HCT116 (cell line): ENCODE data around the gene MYH6. TPM values are rescaled to one million over a fixed set of nuclear protein-coding genes. Genes with fewer than 3 reads are reported as not detected.
A peak's percentile ranks its signal among the peaks of the same experiment; 100 is the strongest.

Experiments
- ATAC-seq: fragments of 200-7000 bp; cut with Tn5 transposase; 2 replicates; pipeline ENCODE4 v1.9.1; 2020; ENCODE audit warnings: mild to moderate bottlenecking, moderate library complexity
- BruUV-seq: library from RNA; stranded (reverse); fragments of 400-500 nt; replicated peaks from 2 replicates; lab custom pipeline; 2021; lab: Mats Ljungman, UMichigan
- CTCF ChIA-PET: fragments of 300-600 bp; sonication (Branson Sonifier 250); formaldehyde crosslinking; loops from one replicate; lab custom pipeline; 2021; ENCODE audit warnings: antibody characterized with exemption; lab: Charles Lee
- POLR2A ChIA-PET: fragments of 300-600, 350-600 bp; sonication (Branson Sonifier 250); formaldehyde crosslinking; loops from one replicate; lab custom pipeline; 2021; ENCODE audit warnings: antibody characterized with exemption; lab: Charles Lee
- RAD21 ChIA-PET, 2 experiments: fragments of 300-600 bp; sonication (Branson Sonifier 250); formaldehyde crosslinking; loops; one replicate each; lab custom pipeline; 2023; ENCODE audit warnings: low total read pairs in 2 of 2; ENCODE audit not compliant: uncharacterized antibody in 2 of 2, unreplicated experiment in 2 of 2, low non-redundant PET in 1 of 2; lab: Charles Lee
- DNase-seq: peaks from one replicate; pipeline ENCODE4 v3.0.0-alpha.2; 2010; ENCODE audit warnings: low read depth, low spot score
- H2AFZ ChIP-seq: fragments of 200-600 bp; shearing (Covaris generic), sonication (generic); 2 replicates; pipeline ENCODE4 v1.6.1; 2017; ENCODE audit warnings: low read depth, mixed run types, mixed read lengths, antibody characterized with exemption, low read length; ENCODE audit not compliant: poor library complexity, severe bottlenecking
- H3K27ac ChIP-seq: 2 replicates; pipeline ENCODE4 v1.5.1; 2012; ENCODE audit warnings: low read depth, low read length
- H3K27me3 ChIP-seq: fragments of 200-600 bp; sonication (generic); 2 replicates; pipeline ENCODE4 v1.6.1; 2016; ENCODE audit warnings: mixed run types, low read length, mixed read lengths; ENCODE audit not compliant: insufficient read depth
- H3K36me3 ChIP-seq, 2 experiments: fragments of 200-500 bp in 1 of 2; fragments of 200-600 bp in 1 of 2; sonication (Bioruptor generic) in 1 of 2; sonication (generic) in 1 of 2; 2 replicates each; pipeline versions ENCODE4 v1.5.1 to v1.6.1; 2014 to 2016; ENCODE audit warnings: low read length in 2 of 2, inconsistent platforms in 1 of 2, mixed read lengths in 1 of 2, mixed run types in 1 of 2; ENCODE audit not compliant: insufficient read depth in 2 of 2, control insufficient read depth in 1 of 2
- H3K4me1 ChIP-seq, 2 experiments: fragments of 200-600 bp in 1 of 2; sonication (generic) in 1 of 2; 2 replicates each; pipeline versions ENCODE4 v1.5.1 to v1.6.1; 2012 to 2017; ENCODE audit warnings: low read length in 2 of 2, inconsistent platforms in 1 of 2, mild to moderate bottlenecking in 1 of 2, mixed read lengths in 1 of 2, mixed run types in 1 of 2, moderate library complexity in 1 of 2; ENCODE audit not compliant: insufficient read depth in 2 of 2, control insufficient read depth in 1 of 2
- H3K4me2 ChIP-seq: fragments of 200-600 bp; sonication (generic); 2 replicates; pipeline ENCODE4 v1.6.1; 2017; ENCODE audit warnings: mixed run types, low read length, mixed read lengths
- H3K4me3 ChIP-seq, 2 experiments: fragments of 200-600 bp in 1 of 2; sonication (generic) in 1 of 2; replicated peaks in 1 of 2; 2 replicates each; pipeline ENCODE4 v1.5.1; 2011 to 2016; ENCODE audit warnings: low read length in 2 of 2, control low read depth in 1 of 2, low read depth in 1 of 2, mild to moderate bottlenecking in 1 of 2, mixed read lengths in 1 of 2, mixed run types in 1 of 2
- H3K79me2 ChIP-seq: fragments of 200-600 bp; sonication (generic); 2 replicates; pipeline ENCODE4 v1.6.1; 2017; ENCODE audit warnings: mild to moderate bottlenecking, mixed run types, low read length, moderate library complexity, mixed read lengths; ENCODE audit not compliant: insufficient read depth
- H3K9ac ChIP-seq: fragments of 200-600 bp; sonication (generic); 2 replicates; pipeline ENCODE4 v1.6.1; 2016; ENCODE audit warnings: low read length, mixed read lengths
- H3K9me2 ChIP-seq: fragments of 200-600 bp; sonication (generic), shearing (Covaris generic); 2 replicates; pipeline ENCODE4 v1.6.1; 2017; ENCODE audit warnings: mixed run types, mild to moderate bottlenecking, moderate library complexity; ENCODE audit not compliant: insufficient read depth
- H3K9me3 ChIP-seq, 2 experiments: fragments of 200-500 bp in 1 of 2; fragments of 200-600 bp in 1 of 2; sonication (Bioruptor generic) in 1 of 2; sonication (generic) in 1 of 2; 2 replicates each; pipeline ENCODE4 v1.6.1; 2014 to 2017; ENCODE audit warnings: low read length in 2 of 2, mixed read lengths in 2 of 2, inconsistent platforms in 1 of 2, low read depth in 1 of 2, mild to moderate bottlenecking in 1 of 2, mixed run types in 1 of 2, moderate library complexity in 1 of 2; ENCODE audit not compliant: control insufficient read depth in 1 of 2, insufficient read depth in 1 of 2
- H4K20me1 ChIP-seq: fragments of 200-600 bp; sonication (generic), shearing (Covaris generic); 2 replicates; pipeline ENCODE4 v1.6.1; 2017; ENCODE audit warnings: mixed run types, mild to moderate bottlenecking, moderate library complexity; ENCODE audit not compliant: insufficient read depth
- CEBPB ChIP-seq: IDR thresholded peaks from 2 replicates; pipeline ENCODE4 v1.6.1; 2012; ENCODE audit warnings: low read depth
- ELF1 ChIP-seq: IDR thresholded peaks from 2 replicates; pipeline ENCODE4 v1.6.1; 2012; ENCODE audit warnings: low read depth, borderline replicate concordance
- JUND ChIP-seq: IDR thresholded peaks from 2 replicates; pipeline ENCODE4 v1.6.1; 2012
- RAD21 ChIP-seq: IDR thresholded peaks from 2 replicates; pipeline ENCODE4 v1.6.1; 2012; ENCODE audit warnings: low read depth, mild to moderate bottlenecking
- SIN3A ChIP-seq: IDR thresholded peaks from 2 replicates; pipeline ENCODE4 v1.6.1; 2012; ENCODE audit warnings: low read depth
- ZFX ChIP-seq: fragments of 450-650 bp; IDR thresholded peaks from 2 replicates; pipeline ENCODE4 v1.6.1; 2017
- intact Hi-C: fragments of 100-400 bp; cut with micrococcal nuclease; formaldehyde crosslinking; loops from 2 replicates; pipeline ENCODE4 v1.10.0; 2022
- total RNA-seq: library from RNA; stranded (reverse); gene quantifications from one replicate; pipeline ENCODE4 v1.2.1, GENCODE V29; 2021; ENCODE audit not compliant: unreplicated experiment
- TF ChIP-seq, protein P1 (sequence below), 3 experiments: fragments of 200-600 bp in 1 of 3; sonication (generic) in 1 of 3; IDR thresholded peaks in 2 of 3; conservative IDR thresholded peaks in 1 of 3; 2 replicates each; pipeline ENCODE4 v1.5.1; 2012 to 2017; ENCODE audit warnings: low read depth in 2 of 3, low read length in 2 of 3, antibody characterized with exemption in 1 of 3, borderline replicate concordance in 1 of 3, control low read depth in 1 of 3, mild to moderate bottlenecking in 1 of 3, mixed read lengths in 1 of 3, mixed run types in 1 of 3, moderate library complexity in 1 of 3; ENCODE audit not compliant: insufficient read depth in 1 of 3
- TF ChIP-seq, protein P2 (sequence below): IDR thresholded peaks from 2 replicates; pipeline ENCODE4 v1.6.1; 2011; ENCODE audit warnings: mild to moderate bottlenecking, low read length, moderate library complexity; ENCODE audit not compliant: insufficient replicate concordance; ENCODE audit errors: extremely low read depth
- TF ChIP-seq, protein P3 (sequence below): IDR thresholded peaks from 2 replicates; pipeline ENCODE4 v1.6.1; 2012

MYH6 gene
- total RNA-seq, 1 experiment from 2014 or later = not detected

DNA sequence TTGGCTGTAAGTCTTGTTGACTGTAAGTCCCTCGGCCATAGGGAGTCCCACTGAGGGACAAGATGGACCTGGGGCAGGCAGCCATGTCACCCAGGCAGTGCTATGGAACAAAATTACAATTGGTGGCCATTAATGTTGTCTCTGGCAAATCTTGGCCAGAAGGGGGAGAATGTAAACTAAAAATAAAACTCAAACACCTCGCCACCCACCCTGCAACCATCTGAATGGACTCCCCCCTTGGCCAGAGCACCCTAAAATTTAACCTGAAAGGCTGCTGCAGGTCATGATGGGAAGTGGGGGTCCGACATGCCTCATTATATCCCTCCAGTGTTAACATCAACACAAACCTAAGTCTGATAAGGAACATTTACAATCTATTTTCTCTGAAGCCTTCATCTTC, 63.6 kb downstream of the MYH6 start:
- H3K9ac ChIP-seq = no peak overlapping the region
- no peaks in the 10 kb centered on the region for H3K27me3 ChIP-seq
- ChIA-PET POLR2A (no interaction called here), CTCF (interaction anchor here (2.0 kb wide), 1 partner anchor 16 kb away, joined by 8 read pairs; no protein-coding TSS in a partner anchor), RAD21 (no interaction called here)
- H2AFZ ChIP-seq = no peak overlapping the region
- H3K4me3 ChIP-seq = no peak overlapping the region
- H3K27ac ChIP-seq = no peak overlapping the region
- BruUV-seq = no TSS peak
- H3K36me3 ChIP-seq = no peaks in the 10 kb centered on the region
- H3K4me2 ChIP-seq = no peak overlapping the region
- no peaks in the 10 kb centered on the region for H3K79me2 ChIP-seq
- intact Hi-C loops = no loop called here
- no peaks in the 10 kb centered on the region for H3K4me1 ChIP-seq
- H3K9me3 ChIP-seq = peaks cover 12 to 13% of the 10 kb centered on the region in 2 experiments; a peak in 2 of 4 replicates
- H4K20me1 ChIP-seq = no peaks in the 10 kb centered on the region
- ATAC-seq (no peak), DNase-seq (no peak)
- TF ChIP-seq ZFX = no peak
- TF ChIP-seq, protein P1, sequence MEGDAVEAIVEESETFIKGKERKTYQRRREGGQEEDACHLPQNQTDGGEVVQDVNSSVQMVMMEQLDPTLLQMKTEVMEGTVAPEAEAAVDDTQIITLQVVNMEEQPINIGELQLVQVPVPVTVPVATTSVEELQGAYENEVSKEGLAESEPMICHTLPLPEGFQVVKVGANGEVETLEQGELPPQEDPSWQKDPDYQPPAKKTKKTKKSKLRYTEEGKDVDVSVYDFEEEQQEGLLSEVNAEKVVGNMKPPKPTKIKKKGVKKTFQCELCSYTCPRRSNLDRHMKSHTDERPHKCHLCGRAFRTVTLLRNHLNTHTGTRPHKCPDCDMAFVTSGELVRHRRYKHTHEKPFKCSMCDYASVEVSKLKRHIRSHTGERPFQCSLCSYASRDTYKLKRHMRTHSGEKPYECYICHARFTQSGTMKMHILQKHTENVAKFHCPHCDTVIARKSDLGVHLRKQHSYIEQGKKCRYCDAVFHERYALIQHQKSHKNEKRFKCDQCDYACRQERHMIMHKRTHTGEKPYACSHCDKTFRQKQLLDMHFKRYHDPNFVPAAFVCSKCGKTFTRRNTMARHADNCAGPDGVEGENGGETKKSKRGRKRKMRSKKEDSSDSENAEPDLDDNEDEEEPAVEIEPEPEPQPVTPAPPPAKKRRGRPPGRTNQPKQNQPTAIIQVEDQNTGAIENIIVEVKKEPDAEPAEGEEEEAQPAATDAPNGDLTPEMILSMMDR (IDR thresholded peaks at IDR 0.05 in 2 of 3, conservative IDR thresholded peaks at IDR 0.05 in 1 of 3; ENCODE audit: borderline replicate concordance in 1 of 3, insufficient read depth in 1 of 3, low read depth in 2 of 3, low read length in 2 of 3) = 0 out of 6 replicates have a peak, but pooled peaks of 1 of the 3 experiments have one; percentile 12
- no peaks in the 10 kb centered on the region for H3K9me2 ChIP-seq

DNA sequence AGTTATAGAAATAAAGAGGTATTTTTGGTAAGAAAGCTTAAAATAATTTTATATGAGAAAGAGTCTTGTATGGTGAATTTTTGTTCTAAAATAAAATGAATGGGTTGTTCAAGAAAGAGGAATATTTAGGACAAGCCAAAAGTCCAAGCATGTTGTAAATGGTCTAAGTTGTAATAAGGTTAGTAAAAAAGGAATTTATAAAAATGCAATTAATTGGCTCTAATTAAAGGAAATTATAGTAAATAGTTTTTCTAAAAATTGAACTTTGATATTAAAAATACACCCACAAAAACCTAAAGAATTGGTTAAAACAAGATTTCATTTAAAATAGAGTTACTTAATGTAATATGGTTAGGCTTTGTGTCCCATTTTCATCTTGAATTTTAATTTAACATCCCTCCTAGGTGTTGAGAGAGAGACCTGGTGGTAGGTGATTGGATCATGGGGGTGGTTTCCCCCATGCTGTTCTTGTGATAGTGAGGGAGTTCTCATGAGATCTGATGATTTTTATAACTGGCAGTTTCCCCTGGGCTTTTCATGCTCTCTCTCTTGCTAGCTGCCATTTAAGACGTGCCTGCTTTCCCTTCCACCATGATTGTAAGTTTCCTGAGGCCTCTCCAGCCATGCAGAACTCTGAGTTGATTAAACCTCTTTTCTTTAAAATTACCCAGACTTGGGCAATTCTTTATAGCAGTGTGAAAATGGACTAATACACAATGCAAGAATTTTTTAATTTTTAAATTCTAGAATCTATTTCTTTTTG, 68.4 kb downstream of the MYH6 start:
- no peak for ATAC-seq

More for the DNA sequence above, 68.4 kb downstream of the MYH6 start:
- CTCF ChIA-PET = interaction anchor here (1.8 kb wide), 1 partner anchor 21 kb away, joined by 4 read pairs; no protein-coding TSS in a partner anchor
- RAD21 ChIA-PET = no interaction called here
- Histone ChIP-seq H3K4me3 (no peak overlapping the region), H3K4me1 (no peaks in the 10 kb centered on the region), H2AFZ (no peak overlapping the region), H3K9me3 (peaks cover 12 to 13% of the 10 kb centered on the region in 2 experiments; a peak in 2 of 4 replicates), H3K9me2 (no peaks in the 10 kb centered on the region), H3K36me3 (no peaks in the 10 kb centered on the region), H3K27ac (no peak overlapping the region), H3K4me2 (no peak overlapping the region), H4K20me1 (no peaks in the 10 kb centered on the region)
- POLR2A ChIA-PET = no interaction called here
- intact Hi-C loops = no loop called here
- DNase-seq = peak; percentile 15
- TF ChIP-seq, protein P2, sequence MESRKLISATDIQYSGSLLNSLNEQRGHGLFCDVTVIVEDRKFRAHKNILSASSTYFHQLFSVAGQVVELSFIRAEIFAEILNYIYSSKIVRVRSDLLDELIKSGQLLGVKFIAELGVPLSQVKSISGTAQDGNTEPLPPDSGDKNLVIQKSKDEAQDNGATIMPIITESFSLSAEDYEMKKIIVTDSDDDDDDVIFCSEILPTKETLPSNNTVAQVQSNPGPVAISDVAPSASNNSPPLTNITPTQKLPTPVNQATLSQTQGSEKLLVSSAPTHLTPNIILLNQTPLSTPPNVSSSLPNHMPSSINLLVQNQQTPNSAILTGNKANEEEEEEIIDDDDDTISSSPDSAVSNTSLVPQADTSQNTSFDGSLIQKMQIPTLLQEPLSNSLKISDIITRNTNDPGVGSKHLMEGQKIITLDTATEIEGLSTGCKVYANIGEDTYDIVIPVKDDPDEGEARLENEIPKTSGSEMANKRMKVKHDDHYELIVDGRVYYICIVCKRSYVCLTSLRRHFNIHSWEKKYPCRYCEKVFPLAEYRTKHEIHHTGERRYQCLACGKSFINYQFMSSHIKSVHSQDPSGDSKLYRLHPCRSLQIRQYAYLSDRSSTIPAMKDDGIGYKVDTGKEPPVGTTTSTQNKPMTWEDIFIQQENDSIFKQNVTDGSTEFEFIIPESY = no peak
- TF ChIP-seq ELF1 (no peak), CEBPB (no peak), JUND (no peak), SIN3A (no peak), RAD21 (no peak)
- TF ChIP-seq, protein P3, sequence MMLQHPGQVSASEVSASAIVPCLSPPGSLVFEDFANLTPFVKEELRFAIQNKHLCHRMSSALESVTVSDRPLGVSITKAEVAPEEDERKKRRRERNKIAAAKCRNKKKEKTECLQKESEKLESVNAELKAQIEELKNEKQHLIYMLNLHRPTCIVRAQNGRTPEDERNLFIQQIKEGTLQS = no peak
- TF ChIP-seq, all 23 proteins: peak for 0
- Histone ChIP-seq H3K27me3 (no peaks in the 10 kb centered on the region), H3K79me2 (no peaks in the 10 kb centered on the region), H3K9ac (no peak overlapping the region)
- BruUV-seq = no TSS peak
